Peyer's patch (tissue), 4 donors: ENCODE data around the gene OXLD1.

Experiments used
- POLR2A ChIP-seq, 2 donors: fragments of 450-650 bp; IDR thresholded peaks; one replicate each; pipeline ENCODE4 v1.5.1; 2017; ENCODE audit warnings: antibody characterized with exemption in 2 of 2, mild to moderate bottlenecking in 2 of 2, moderate library complexity in 2 of 2
- TF ChIP-seq, protein P1 (sequence below), 6 experiments: fragments of 450-650 bp in 4 of 6; fragments of 200-600 bp in 2 of 6; sonication (generic) in 1 of 6; IDR thresholded peaks; one replicate each; pipeline ENCODE4 v1.5.1; 2017 to 2019; ENCODE audit warnings: antibody characterized with exemption in 6 of 6, mild to moderate bottlenecking in 3 of 6, moderate library complexity in 1 of 6

DNA sequence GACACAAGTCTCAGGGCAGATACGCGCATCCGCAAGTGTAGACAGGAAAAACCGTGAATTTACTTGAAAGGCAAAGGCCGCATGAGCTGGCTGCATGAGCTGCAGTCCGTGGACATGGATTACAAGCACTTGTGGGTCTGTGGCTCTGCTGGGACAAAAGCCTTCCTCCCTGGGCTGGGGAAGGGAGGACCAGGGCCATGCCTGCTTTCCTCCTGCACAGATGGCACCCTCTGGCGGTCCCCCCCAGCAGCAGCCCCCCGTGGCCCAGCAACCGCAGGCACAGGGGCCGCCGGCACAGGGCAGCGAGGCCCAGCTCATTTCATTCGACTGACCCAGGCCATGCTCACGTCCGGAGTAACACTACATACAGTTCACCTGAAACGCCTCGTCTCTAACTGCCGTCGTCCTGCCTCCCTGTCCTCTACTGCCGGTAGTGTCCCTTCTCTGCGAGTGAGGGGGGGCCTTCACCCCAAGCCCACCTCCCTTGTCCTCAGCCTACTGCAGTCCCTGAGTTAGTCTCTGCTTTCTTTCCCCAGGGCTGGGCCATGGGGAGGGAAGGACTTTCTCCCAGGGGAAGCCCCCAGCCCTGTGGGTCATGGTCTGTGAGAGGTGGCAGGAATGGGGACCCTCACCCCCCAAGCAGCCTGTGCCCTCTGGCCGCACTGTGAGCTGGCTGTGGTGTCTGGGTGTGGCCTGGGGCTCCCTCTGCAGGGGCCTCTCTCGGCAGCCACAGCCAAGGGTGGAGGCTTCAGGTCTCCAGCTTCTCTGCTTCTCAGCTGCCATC lies 35.1 kb upstream of the OXLD1 start:
- TF ChIP-seq, protein P1, sequence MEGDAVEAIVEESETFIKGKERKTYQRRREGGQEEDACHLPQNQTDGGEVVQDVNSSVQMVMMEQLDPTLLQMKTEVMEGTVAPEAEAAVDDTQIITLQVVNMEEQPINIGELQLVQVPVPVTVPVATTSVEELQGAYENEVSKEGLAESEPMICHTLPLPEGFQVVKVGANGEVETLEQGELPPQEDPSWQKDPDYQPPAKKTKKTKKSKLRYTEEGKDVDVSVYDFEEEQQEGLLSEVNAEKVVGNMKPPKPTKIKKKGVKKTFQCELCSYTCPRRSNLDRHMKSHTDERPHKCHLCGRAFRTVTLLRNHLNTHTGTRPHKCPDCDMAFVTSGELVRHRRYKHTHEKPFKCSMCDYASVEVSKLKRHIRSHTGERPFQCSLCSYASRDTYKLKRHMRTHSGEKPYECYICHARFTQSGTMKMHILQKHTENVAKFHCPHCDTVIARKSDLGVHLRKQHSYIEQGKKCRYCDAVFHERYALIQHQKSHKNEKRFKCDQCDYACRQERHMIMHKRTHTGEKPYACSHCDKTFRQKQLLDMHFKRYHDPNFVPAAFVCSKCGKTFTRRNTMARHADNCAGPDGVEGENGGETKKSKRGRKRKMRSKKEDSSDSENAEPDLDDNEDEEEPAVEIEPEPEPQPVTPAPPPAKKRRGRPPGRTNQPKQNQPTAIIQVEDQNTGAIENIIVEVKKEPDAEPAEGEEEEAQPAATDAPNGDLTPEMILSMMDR (IDR thresholded peaks at IDR 0.05): peak in 1 of 6 experiments; percentile 14
- TF ChIP-seq POLR2A (IDR thresholded peaks at IDR 0.05): no peak
